Measurements from ENCODE around the gene SMYD3.
A peak's percentile ranks its signal among the peaks of the same experiment; 100 is the strongest.

DNA sequence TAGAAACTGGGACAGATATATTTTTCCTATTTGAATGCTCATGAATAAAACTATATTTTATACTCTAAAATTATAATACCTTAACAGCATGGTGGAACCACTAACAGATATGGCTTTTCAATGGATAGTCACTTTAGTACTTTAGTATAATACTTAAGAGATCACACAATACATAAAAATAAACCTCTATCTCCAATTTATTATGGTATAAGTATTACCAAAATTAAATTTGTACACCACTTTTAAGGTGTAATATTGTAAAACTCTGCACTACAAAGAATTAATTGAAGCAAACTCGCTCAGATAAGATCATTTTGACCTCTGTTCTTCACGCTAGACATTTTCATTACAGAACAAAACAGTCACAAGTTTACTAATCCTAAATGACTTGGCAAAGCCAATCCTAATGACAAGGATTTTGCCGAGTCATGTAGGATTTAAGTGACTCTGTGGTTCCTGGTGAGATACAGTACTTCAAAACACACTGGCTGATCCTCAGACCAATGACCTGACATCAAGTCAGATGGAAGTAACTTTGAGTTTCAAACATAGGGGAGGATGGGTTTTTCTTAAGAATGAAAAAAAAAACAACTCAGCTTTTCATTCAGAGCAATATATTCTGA, 200.6 kb downstream of the SMYD3 start:
- TF ChIP-seq CTCF (IDR thresholded peaks at IDR 0.05 in 2 of 3, conservative IDR thresholded peaks at IDR 0.05 in 1 of 3; ENCODE audit: insufficient read depth in 2 of 3, low read depth in 1 of 3, low read length in 3 of 3) (no peak), E2F4 (CRISPR knock-in tag; IDR thresholded peaks at IDR 0.05; ENCODE audit: low read depth) (no peak), ZBTB11 (CRISPR knock-in tag; IDR thresholded peaks at IDR 0.05) (peak in 1 of 3 experiments; percentile 34; a peak in 1 of 6 replicates), HMBOX1 (IDR thresholded peaks at IDR 0.05) (peak; percentile 86), USF1 (CRISPR knock-in tag; IDR thresholded peaks at IDR 0.05) (no peak), ZNF695 (CRISPR knock-in tag; IDR thresholded peaks at IDR 0.05) (no peak), SP1 (CRISPR knock-in tag; IDR thresholded peaks at IDR 0.05) (no peak), POLR2A (conservative IDR thresholded peaks at IDR 0.05) (no peak)
- TF ChIP-seq, protein P1, sequence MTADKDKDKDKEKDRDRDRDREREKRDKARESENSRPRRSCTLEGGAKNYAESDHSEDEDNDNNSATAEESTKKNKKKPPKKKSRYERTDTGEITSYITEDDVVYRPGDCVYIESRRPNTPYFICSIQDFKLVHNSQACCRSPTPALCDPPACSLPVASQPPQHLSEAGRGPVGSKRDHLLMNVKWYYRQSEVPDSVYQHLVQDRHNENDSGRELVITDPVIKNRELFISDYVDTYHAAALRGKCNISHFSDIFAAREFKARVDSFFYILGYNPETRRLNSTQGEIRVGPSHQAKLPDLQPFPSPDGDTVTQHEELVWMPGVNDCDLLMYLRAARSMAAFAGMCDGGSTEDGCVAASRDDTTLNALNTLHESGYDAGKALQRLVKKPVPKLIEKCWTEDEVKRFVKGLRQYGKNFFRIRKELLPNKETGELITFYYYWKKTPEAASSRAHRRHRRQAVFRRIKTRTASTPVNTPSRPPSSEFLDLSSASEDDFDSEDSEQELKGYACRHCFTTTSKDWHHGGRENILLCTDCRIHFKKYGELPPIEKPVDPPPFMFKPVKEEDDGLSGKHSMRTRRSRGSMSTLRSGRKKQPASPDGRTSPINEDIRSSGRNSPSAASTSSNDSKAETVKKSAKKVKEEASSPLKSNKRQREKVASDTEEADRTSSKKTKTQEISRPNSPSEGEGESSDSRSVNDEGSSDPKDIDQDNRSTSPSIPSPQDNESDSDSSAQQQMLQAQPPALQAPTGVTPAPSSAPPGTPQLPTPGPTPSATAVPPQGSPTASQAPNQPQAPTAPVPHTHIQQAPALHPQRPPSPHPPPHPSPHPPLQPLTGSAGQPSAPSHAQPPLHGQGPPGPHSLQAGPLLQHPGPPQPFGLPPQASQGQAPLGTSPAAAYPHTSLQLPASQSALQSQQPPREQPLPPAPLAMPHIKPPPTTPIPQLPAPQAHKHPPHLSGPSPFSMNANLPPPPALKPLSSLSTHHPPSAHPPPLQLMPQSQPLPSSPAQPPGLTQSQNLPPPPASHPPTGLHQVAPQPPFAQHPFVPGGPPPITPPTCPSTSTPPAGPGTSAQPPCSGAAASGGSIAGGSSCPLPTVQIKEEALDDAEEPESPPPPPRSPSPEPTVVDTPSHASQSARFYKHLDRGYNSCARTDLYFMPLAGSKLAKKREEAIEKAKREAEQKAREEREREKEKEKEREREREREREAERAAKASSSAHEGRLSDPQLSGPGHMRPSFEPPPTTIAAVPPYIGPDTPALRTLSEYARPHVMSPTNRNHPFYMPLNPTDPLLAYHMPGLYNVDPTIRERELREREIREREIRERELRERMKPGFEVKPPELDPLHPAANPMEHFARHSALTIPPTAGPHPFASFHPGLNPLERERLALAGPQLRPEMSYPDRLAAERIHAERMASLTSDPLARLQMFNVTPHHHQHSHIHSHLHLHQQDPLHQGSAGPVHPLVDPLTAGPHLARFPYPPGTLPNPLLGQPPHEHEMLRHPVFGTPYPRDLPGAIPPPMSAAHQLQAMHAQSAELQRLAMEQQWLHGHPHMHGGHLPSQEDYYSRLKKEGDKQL (CRISPR knock-in tag; IDR thresholded peaks at IDR 0.05; ENCODE audit: borderline replicate concordance) = no peak

Measured in K562 (cell line).